Measurements from ENCODE around the gene EPHA3.
A peak's percentile ranks its signal among the peaks of the same experiment; 100 is the strongest.

Gene EPHA3

DNA sequence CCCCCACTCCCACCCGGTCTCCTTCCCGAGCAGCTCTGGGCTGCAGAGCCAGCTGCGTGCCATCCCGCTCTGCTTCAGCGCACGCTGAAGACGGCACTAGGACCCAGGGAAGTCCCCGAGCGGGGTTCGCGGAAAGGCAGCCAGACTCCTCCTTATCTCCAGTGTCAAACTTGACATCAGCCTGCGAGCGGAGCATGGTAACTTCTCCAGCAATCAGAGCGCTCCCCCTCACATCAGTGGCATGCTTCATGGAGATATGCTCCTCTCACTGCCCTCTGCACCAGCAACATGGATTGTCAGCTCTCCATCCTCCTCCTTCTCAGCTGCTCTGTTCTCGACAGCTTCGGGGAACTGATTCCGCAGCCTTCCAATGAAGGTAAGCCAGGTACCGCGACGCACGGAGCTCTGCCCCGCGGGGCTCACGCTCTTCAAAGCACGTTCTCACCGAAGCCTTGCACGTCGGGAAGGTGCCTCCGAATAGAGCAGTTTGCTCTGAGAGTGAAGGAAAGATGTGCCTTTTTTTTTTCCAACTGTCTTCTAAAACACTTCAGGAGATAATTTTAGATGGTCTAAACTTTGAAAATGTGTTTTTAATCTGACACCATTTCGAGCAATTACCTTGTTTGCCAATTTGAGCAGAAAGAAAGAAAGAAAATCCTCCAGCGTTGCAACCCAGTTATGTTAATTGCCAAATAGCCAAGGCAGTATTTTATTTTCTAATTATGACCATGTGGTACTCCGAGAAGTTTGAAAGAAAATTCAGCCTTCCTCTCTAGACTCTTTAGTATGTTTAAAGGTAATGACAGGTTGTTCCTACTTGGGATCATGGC is at the start of gene EPHA3:
Gene EPHA3, plus strand, starts transcription at position 161 of the 830 bp plus-strand sequence. Its CDS starts 128 bp downstream, at position 289.
- peak; percentile 30 for DNase-seq

DNA sequence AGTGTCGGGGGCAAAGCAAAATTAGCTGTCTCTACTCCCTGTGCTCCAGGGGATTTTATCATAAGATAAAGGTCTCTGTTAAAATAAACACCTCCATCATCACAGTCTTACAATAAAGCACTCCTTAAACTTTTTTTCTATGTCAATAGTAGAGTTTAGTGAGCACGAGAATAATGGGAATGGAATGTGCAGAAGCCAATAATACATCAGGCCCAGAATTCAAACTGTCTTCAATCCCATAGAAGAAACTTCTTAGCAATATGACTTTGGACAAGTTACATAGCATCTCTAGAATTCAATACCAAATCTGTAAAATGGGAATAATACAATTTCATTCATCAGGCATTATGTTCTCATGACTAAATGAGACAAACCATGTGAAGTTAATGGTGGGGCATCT is 49.0 kb upstream of the EPHA3 start:
- DNase-seq = no peak

DNA sequence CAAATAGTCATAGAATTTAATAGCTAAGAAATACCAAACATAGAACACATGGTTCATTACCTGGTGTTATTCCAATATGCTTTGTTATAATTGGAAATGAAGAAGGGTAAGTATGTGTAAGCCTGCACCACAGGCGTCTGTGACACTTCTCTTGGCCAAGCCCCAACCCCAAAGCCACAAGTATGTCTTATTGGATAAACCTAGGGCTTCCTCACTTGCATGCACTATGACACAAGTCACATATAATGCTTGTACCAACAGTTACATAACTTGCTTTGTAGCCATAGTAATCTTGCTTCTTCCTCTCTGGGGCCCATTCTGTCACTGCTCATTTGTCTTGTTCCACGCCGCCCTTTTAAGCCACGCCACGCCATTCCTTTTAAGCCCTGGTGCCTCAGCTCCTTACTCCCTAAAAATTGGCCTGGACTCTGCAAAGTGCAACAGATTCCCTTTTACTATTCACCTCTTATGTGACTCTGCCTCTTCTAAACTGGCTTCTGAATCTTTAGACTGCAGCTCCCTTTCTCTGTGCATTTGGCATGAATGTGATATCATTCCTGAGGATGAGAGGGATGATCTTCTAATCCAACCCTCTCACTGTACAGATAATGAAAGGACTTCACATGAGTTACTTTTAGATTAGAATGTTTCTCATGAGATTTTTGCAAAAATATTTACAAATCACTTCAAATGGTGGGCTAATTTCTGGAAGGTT is 48.1 kb upstream of the EPHA3 start:
- DNase-seq = no peak

DNA sequence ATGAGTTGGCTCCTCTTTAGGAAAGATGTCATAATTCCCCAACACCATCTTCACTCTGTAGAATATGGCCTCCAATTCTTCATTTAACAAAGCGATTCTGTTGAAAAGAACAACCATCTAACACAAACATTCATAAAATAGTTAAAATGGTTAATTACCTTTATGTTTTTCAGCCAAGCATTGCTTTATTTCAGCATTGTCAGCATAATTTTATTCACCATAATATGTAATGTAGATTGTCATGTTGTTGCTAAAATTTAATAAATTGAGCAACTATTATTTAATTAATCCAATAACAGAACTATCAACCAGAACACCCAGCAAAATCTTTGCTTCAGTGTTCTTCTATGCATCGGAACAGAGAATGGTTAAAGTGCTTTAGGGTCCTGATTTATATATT is 46.2 kb upstream of the EPHA3 start:
- no peak for DNase-seq

DNA sequence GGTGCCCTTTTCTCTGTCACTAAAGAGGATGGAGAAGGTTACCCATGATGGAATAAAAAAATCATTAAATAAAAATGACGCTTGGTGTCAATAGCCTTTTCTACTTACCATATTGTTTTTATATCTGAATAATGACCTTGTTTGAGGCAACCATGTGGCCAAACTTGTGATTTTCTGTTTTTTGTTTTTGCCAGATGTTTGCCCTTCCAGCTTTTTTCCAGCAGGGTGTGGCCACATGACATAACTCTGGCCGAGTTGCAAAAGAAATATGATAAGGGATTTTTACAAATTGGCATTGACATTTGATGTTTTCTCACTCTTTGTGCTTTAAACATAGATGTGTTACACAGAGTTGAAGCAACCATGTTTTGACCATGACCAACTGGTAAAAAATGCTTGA is 39.7 kb upstream of the EPHA3 start:
- DNase-seq = no peak

DNA sequence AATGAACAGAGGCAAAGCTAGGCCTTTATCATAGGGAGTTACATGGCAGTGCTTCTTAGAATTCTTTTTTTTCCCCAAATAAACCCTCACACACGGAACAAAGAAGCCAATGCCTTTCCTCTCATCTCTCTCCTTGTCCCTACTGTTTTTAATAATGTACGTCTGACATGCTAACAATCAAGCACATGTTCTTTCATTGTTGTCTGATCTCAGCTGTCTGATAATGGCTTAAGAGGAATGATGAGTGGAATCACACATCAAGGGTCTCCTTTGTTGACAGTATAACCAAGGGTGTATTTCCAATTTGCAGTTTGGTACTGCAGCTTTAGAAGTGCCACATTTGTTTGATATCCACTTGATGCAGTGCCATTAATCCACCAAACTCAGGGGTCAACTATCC is 34.8 kb upstream of the EPHA3 start:
- DNase-seq = no peak

DNA sequence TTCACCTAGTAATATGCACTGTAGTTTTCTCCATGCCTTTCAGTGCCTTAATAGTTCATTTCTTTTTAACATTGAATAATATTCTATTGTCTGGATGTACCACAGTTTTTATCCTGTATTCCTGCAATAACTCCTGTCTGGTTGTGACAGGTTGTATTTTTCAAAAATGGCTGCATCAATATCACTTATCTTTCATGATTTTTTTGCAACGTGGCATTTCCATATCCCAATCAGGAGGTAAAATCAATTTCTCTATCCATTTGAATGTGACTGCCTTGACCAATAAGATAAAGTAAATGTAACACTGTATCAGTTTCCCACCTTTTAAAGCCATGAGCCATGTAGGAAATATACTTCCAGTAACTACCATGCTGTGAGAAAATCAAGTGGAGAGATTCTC is 27.5 kb upstream of the EPHA3 start:
- no peak for DNase-seq

DNA sequence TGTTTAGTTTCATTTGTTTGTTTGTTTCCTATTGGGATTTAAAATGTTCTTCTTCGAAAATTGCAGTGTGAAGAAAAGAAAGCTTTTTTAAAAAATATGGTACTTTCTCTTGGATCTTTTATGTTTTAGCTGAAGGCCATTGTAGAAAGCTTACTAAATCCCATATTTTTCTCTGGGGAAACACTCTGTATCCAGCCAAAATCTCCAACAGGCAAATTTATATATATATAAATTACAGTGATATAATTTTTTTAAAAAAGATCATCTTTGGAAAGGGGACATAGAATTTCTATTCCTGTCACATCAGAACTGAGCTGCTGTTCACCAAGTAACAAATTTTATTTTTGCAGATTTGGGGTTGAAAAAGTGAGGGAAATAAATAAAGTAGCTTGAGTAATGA is 19.6 kb upstream of the EPHA3 start:
- no peak for DNase-seq

DNA sequence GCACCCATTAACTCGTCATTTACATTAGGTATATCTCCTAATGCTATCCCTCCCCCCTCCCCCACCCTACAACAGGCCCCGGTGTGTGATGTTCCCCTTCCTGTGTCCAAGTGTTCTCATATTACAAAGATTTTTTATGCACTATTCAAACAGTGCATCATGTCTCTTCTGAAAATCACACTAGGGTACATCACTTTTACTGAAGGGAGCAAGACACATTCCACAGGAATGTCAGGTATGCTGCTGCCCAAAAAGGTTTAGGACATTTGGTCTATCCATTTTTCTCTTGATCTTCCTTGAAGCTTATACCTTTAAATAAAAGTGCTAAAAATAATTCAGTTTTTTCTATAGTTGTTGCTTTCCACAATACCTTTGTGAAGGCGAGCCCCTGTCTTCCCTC is 9.2 kb upstream of the EPHA3 start:
- no peak for DNase-seq

DNA sequence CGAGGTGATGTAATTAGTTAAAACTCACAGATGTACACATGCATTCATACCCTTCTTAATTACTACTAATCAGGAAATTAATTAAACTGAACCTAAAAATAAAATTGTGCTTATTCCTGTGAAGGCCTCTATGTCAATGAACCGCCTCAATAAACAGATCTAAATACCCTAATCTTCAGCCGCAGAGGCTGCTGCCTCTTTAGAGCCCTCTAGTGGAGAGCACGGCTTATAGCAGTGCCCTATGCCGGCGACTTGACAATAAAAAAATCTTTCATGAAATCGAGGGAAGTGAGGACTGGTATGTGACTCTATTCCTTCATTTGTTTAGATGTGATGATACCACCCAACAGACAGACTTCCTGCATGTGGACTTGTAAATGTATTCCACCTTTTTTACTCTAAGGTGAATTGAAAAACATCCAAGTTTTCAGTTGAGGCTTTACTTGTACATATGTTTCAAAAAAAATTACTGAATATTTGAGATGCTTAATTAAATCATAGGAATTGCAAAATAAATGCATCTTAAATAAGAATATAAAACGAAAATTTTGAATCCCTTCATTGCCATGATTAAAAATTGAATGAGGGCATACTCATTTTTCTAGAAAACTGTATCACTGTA is 8.3 kb upstream of the EPHA3 start:
- peak; percentile 34 for DNase-seq

DNA sequence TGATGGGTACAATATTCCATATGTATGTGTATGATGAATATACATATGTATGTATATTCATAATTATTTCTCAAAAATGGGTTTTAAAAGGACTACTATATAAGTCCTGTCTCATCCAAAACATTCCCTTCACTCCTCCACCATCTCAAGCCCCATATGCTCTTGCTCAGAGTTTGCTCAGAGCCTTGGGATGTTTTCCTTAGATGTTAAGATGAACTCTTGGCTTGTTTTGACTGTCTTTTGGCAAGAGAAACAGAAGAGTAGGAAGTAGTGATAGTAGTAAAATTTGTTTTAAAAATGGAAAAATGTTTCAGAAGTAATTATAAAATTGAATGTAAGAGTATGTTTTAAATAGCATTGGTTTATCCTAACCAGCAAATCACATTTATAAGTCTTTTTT is 6.2 kb upstream of the EPHA3 start:
- no peak for DNase-seq

DNA sequence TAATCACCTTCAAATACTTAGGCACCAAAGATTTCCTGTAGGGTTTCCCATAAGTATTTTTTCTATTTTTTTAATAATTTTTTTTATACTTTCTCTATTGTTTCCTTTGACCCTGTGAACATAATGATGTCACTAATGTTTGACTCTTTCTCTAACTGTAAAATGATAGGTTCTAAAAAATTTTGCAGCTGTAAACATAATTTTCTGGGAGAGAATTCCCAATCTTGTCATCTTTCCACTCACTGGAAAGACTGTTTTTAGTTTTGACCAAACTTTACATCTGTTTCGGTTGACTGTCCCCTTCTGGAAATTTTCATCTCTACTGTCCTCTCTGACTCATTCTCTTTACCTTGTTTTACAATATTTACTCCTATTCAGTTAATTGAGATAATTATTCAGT is 5.5 kb upstream of the EPHA3 start:
- no peak for DNase-seq

DNA sequence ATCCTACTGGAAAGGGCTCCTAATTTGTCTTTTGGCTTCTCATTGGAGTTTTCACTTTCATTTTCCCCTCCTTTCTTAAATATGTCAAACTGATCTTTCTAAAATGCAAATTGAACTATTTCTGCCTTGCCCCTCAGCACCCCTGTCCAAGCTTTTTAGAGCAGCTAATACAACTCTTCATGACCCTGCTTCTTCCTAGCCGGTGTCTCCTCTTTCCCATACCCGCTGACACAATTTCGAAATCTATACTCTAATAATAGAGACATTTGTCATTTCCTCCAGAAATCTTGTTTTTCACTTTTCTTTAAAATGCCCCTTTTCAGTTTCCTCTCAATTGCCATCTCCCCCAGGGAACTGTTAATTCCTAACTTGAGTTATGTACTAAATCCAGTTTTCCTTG is 2.9 kb upstream of the EPHA3 start:
- DNase-seq = no peak

DNA sequence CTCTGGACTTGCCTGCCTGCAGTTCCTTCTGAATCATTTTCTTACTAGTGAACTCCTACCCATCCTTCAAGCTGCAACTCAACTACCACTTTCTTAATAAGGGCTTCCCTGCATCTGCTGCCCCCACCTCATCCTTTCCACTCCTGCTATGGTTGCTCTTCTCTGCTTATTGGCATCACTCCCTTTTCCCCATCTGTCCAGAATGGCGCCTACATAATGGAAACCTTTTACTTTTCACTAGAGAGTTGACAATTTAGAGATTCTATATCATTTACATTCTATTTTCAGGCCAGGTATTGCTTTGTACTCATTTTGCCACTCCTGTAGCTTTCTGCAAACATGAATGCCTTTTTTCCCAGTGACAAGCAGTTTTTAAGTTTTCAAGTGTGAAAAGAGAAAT is 1.9 kb upstream of the EPHA3 start:
- DNase-seq = no peak

DNA sequence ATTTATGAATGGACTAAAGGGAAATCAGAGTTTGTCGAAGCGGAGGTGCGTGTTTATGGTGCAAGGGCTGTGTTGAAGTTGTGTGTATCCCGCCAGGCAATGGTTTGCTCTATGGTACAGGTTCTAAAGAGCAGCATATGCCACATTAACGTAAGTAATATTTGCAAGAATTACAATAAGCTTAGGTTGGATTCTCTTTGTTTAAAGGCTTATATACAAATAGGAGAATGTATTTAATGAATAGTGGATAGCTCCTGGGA is 800 bp downstream of the EPHA3 start:
- DNase-seq = no peak

DNA sequence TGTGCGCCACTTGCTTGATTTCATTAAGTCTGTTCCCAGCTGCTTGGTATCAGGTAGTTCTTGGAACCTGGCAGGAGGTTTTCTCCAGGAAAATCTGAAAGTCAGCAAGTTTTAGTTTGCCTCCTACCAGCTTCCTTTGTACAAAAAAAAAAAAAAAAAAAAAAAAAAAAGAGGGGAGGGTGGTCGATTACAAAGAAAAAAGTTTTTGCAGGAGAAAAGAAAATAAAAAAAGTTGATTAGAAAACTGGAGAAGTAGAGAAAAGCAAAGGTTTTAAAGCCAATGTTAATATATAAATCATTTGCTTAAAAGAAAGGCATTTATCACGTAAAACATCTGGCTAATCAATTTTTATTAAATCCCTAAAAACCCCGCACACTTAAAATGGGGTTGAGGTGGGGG is 5.9 kb downstream of the EPHA3 start:
- no peak for DNase-seq

DNA sequence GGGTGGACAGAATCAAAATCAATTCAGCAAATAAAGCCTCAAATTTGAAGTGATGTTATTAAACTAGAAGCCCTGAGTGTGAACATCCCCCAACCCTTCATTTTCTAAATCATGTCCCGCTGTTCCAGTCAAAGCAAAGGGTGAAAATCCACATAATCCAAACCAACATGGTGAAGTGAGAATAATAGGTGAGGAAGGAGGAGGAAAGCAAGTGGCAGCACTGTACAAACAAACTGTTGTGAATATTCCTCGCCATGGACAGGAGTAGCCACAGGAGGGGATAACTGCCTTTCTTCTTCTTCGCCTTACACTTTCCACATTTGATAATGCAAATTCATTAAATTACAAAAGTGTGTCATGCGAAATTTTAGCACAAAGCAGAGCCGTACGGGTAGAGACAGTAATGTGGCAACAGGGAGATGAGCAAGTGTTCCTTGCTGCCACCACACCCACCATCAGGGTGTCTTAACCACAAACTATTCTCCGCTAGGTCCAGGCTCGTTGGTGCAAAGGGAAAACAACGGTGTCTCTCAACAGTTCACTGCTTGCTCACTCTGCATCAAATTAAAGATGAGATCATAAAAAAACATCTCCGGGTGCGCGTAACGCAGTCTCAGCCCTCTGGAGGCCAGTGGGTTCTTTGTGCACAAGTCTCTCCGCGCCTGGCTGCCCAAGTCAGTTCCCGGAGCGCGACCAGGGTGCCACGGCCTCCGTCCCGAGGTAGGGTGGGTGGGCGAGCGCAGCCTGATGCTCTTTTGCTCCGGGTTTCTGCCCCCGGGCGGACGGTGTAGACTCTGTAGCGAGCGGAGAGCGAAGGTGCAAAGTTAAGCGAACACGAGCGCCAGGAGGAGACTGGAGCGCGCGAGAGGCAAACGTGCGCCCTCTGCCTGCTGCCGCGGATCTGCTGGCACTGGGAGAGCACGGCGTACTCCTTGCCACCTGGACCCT is 6.7 kb downstream of the EPHA3 start:
- DNase-seq = peak; percentile 42

DNA sequence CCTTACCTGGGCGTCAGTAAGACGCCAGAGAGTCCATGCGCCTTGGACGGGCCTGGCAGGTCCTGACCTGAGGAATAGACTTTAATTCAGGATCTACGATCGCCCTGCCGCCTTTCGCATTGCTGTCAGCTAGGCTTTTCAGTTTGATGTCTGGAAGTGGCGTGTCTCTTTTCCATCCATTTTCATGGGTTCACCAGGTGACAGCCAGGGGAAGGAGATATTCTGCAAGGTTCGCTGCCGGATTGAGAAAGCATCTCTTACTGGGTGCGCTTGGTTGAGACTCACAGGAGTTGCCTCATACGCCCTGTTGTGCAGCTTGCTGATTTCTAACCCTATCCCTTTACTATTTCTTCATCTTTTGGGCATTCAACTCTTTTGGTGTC is 7.4 kb downstream of the EPHA3 start:
- DNase-seq = no peak

DNA sequence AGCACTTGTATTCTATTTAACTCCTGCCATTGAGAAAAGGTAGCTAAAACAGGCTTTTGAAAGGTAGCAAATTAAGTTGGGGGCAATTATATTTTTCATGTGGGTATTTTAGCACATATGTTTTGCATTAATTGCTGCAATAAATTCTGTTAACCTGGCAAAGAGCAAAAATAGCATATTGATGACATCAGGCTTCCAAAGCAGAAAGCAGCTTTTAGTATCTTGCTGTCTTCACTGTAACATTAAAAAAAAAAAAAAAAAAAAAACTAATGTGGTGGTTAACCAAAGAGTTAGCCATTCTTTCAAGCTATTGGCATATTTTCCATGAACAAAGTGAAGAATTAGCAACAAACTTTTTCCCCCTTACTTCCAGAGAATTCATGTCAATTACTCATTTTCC is 9.1 kb downstream of the EPHA3 start:
- DNase-seq = no peak

DNA sequence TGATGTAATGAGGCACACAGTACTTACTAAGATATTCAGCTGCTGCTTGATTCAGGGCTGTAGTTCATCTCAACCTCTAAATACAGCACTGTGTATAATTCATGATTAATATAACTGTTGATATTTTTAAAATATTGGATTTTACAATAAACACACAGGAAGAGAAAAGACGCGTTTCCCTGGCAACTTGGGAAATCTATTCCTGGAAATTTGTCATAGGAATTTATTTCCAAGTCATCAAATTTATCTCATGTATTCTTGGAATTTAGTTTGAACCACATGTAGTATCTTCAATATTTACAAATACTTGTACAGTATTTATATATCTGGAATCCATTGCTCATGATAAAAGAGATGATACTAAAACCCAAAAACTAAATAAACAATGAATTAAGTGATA is 30.6 kb downstream of the EPHA3 start:
- no peak for DNase-seq

DNA sequence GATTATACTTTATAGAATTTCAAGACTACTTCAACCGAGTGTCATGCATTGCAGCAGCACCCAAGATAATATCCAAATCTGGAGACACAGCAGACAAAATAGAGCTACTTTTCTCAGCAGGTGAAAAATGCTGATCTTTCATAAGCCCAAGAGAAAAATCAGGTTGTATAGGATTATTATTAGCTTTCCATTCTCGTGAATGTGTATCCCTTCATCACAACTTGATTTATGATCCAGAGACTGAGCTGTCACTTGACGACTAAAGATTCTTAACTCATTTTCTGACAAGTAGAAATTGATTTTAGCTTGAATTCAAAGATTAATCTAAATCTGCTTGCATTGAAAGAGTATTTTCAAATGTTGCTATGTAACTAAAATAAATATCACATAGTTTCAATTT is 32.4 kb downstream of the EPHA3 start:
- no peak for DNase-seq

DNA sequence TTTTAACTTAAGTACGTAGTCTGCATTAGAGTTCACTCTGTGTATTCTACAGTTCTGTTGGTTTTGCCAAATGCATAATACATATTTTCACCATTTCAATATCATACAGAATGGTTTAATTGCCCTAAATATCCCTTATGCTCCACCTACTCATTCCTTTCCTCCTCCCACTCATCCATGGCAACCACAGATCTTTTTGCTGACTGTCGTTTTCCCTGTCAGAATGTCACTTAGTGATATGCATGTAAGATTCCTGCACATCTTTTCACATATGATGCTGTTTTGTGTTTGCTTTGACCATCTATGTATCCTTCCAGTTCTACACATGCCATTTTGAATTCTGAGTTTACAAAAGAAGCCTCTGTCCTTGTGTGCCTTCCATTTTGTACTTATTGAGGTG is 36.7 kb downstream of the EPHA3 start:
- no peak for DNase-seq

DNA sequence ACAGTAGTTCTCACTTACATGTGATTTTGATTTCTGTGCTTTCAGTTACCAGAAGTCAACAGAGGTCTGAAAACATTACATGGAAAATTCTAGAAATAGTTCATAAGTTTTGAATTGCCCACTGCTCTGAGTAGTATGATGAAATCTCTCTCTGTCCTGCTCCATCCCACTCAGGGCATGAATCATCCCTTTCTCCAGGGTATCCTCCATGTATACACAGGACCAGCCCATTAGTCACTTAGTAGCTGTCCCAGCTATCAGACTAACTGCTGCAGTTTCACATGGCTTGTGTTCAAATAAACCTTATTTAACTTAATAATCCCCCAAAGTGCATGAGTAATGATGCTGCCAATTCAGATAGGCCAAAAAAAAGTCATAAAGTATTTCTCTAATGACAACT is 38.6 kb downstream of the EPHA3 start:
- DNase-seq = no peak
